ENCODE measurements around the gene PAN3. TPM values are rescaled to one million over a fixed set of nuclear protein-coding genes. Genes with fewer than 3 reads are reported as not detected.
A peak's percentile ranks its signal among the peaks of the same experiment; 100 is the strongest.

Gene PAN3
- total RNA-seq, 2 experiments from 2014 or later, result 56.9 to 59.5 TPM

DNA sequence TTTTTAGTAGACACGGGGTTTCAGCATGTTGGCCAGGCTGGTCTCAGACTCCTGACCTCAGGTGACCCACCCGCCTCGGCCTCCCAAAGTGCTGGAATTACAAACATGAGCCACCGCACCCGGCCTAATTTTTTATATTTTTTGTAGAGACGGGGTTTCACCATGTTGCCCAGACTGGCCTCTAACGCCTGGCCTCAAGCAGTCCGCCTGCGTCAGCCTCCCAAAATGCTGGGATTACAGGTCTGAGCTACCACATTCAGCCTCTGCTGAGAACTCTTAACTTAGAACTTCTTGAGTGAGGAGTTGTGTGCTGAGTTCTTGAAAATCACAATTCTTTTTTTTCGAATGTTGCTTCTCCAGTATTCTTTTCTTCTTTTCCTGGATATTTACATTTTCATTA lies 112.2 kb downstream of the PAN3 start:
- peaks cover 87% of the 10 kb centered on the region for H3K36me3 Mint-ChIP-seq (ENCODE audit: low read depth)
- H3K4me3 ChIP-seq (ENCODE audit: low read length), result no peak overlapping the region
- DNase-seq, result no peak
- H3K4me1 Mint-ChIP-seq (ENCODE audit: low read depth), result peaks cover 88% of the 10 kb centered on the region
- H3K27me3 ChIP-seq (ENCODE audit: control insufficient read depth in 1 of 2, insufficient read depth in 2 of 2, low read length in 2 of 2), result no peaks in the 10 kb centered on the region
- no peaks in the 10 kb centered on the region for H3K9me3 Mint-ChIP-seq
- H3K27me3 Mint-ChIP-seq, result no peaks in the 10 kb centered on the region
- no peaks in the 10 kb centered on the region for H3K9me3 ChIP-seq (ENCODE audit: control insufficient read depth in 1 of 2, insufficient read depth in 1 of 2, low read length in 2 of 2)
- H3K36me3 ChIP-seq (ENCODE audit: insufficient read depth, low read length), result peaks cover 3% of the 10 kb centered on the region
- ATAC-seq (ENCODE audit: poor library complexity), result no peak
- no peak overlapping the region for H3K27ac Mint-ChIP-seq
- CTCF ChIA-PET, result no interaction called here
- no peak overlapping the region for H3K4me3 Mint-ChIP-seq
- H3K27ac ChIP-seq (ENCODE audit: low read depth in 1 of 2, low read length in 2 of 2), result no peak overlapping the region
- H3K4me1 ChIP-seq (ENCODE audit: insufficient read depth, low read length), result no peaks in the 10 kb centered on the region
- intact Hi-C loops (cut with DNase I, micrococcal nuclease), result no loop called here
- TF ChIP-seq, protein P1, sequence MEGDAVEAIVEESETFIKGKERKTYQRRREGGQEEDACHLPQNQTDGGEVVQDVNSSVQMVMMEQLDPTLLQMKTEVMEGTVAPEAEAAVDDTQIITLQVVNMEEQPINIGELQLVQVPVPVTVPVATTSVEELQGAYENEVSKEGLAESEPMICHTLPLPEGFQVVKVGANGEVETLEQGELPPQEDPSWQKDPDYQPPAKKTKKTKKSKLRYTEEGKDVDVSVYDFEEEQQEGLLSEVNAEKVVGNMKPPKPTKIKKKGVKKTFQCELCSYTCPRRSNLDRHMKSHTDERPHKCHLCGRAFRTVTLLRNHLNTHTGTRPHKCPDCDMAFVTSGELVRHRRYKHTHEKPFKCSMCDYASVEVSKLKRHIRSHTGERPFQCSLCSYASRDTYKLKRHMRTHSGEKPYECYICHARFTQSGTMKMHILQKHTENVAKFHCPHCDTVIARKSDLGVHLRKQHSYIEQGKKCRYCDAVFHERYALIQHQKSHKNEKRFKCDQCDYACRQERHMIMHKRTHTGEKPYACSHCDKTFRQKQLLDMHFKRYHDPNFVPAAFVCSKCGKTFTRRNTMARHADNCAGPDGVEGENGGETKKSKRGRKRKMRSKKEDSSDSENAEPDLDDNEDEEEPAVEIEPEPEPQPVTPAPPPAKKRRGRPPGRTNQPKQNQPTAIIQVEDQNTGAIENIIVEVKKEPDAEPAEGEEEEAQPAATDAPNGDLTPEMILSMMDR (IDR thresholded peaks at IDR 0.05), result no peak
- POLR2A ChIA-PET, result no interaction called here

- DNase-seq (no peak), ATAC-seq (ENCODE audit: poor library complexity) (no peak)
- H3K27ac Mint-ChIP-seq, result no peak overlapping the region
- Histone ChIP-seq H3K27me3 (ENCODE audit: control insufficient read depth in 1 of 2, insufficient read depth in 2 of 2, low read length in 2 of 2) (no peaks in the 10 kb centered on the region), H3K36me3 (ENCODE audit: insufficient read depth, low read length) (peaks cover 10% of the 10 kb centered on the region), H3K9me3 (ENCODE audit: control insufficient read depth in 1 of 2, insufficient read depth in 1 of 2, low read length in 2 of 2) (no peaks in the 10 kb centered on the region), H3K27ac (ENCODE audit: low read depth in 1 of 2, low read length in 2 of 2) (no peak overlapping the region), H3K4me3 (ENCODE audit: low read length) (no peak overlapping the region), H3K4me1 (ENCODE audit: insufficient read depth, low read length) (no peaks in the 10 kb centered on the region)
- intact Hi-C loops (cut with DNase I, micrococcal nuclease), result no loop called here
- TF ChIP-seq, protein P1 (IDR thresholded peaks at IDR 0.05), result no peak
- POLR2A ChIA-PET, result no interaction called here
- peaks cover 84% of the 10 kb centered on the region for H3K4me1 Mint-ChIP-seq (ENCODE audit: low read depth)
- CTCF ChIA-PET, result no interaction called here
- no peak overlapping the region for H3K4me3 Mint-ChIP-seq
- H3K36me3 Mint-ChIP-seq (ENCODE audit: low read depth), result peaks cover 86% of the 10 kb centered on the region
- no peaks in the 10 kb centered on the region for H3K9me3 Mint-ChIP-seq
- H3K27me3 Mint-ChIP-seq, result no peaks in the 10 kb centered on the region
Observed at GRCh38 chr13:28251466-28251865, 113.1 kb downstream of the PAN3 start.

GRCh38 chr13:28252547-28252946 lies 114.2 kb downstream of the PAN3 start:
- intact Hi-C loops (cut with DNase I, micrococcal nuclease), result no loop called here
- ChIA-PET CTCF (no interaction called here), POLR2A (no interaction called here)
- Histone ChIP-seq H3K4me1 (ENCODE audit: insufficient read depth, low read length) (no peaks in the 10 kb centered on the region), H3K9me3 (ENCODE audit: control insufficient read depth in 1 of 2, insufficient read depth in 1 of 2, low read length in 2 of 2) (no peaks in the 10 kb centered on the region), H3K4me3 (ENCODE audit: low read length) (no peak overlapping the region), H3K27ac (ENCODE audit: low read depth in 1 of 2, low read length in 2 of 2) (no peak overlapping the region), H3K27me3 (ENCODE audit: control insufficient read depth in 1 of 2, insufficient read depth in 2 of 2, low read length in 2 of 2) (no peaks in the 10 kb centered on the region), H3K36me3 (ENCODE audit: insufficient read depth, low read length) (peaks cover 20% of the 10 kb centered on the region)
- TF ChIP-seq, protein P1 (IDR thresholded peaks at IDR 0.05), result no peak
- no peak for DNase-seq
- Mint-ChIP-seq H3K36me3 (ENCODE audit: low read depth) (peaks cover 85% of the 10 kb centered on the region), H3K27me3 (no peaks in the 10 kb centered on the region), H3K9me3 (no peaks in the 10 kb centered on the region), H3K4me1 (ENCODE audit: low read depth) (peaks cover 77% of the 10 kb centered on the region), H3K27ac (peak overlapping the region; percentile 36), H3K4me3 (no peak overlapping the region)
- no peak for ATAC-seq (ENCODE audit: poor library complexity)

Data from CD4-positive, alpha-beta T cell (primary cell).